HG03175 (cell line): ENCODE measurements around the gene ANK3.
"Not testable (repeated sequence)": the region's sequence is repeated elsewhere in the genome, so short reads cannot be mapped to it uniquely, and the experiment has no call there.

ENCODE experiments used
- ATAC-seq: cut with Tn5 transposase; IDR thresholded peaks from one replicate; pipeline ENCODE4 v1.9.1; 2021; ENCODE audit warnings: mild to moderate bottlenecking, moderate library complexity; ENCODE audit not compliant: unreplicated experiment

Gene ANK3

GRCh38 chr10:60311821-60312220, 77.9 kb downstream of the ANK3 start:
- no peak for ATAC-seq

GRCh38 chr10:60310740-60311139, 78.9 kb downstream of the ANK3 start:
- ATAC-seq, result no peak

GRCh38 chr10:60309891-60310290, 79.8 kb downstream of the ANK3 start:
- no peak for ATAC-seq

- ATAC-seq, result no peak
These were observed 80.3 kb downstream of the ANK3 start for GRCh38 chr10:60309371-60309770.

GRCh38 chr10:60305380-60305892, 84.2 kb downstream of the ANK3 start:
- ATAC-seq, result no peak

- ATAC-seq, result no peak
These were observed 84.8 kb downstream of the ANK3 start for GRCh38 chr10:60304829-60305379.

- no peak for ATAC-seq
These were observed 85.9 kb downstream of the ANK3 start for GRCh38 chr10:60303778-60304177.

- ATAC-seq, result no peak
These were observed 89.5 kb downstream of the ANK3 start for GRCh38 chr10:60299961-60300883.

- no peak for ATAC-seq
These were observed 90.3 kb downstream of the ANK3 start for GRCh38 chr10:60299390-60299778.

- ATAC-seq, result no peak
These were observed 91.0 kb downstream of the ANK3 start for GRCh38 chr10:60298408-60299389.

GRCh38 chr10:60296073-60296472, 93.6 kb downstream of the ANK3 start:
- ATAC-seq, result no peak

GRCh38 chr10:60295028-60295937, 94.4 kb downstream of the ANK3 start:
- ATAC-seq, result no peak

- ATAC-seq, result no peak
These were observed 96.0 kb downstream of the ANK3 start for GRCh38 chr10:60293581-60294175.

GRCh38 chr10:60292998-60293397, 96.7 kb downstream of the ANK3 start:
- no peak for ATAC-seq

- ATAC-seq, result not testable (repeated sequence)
These were observed 97.1 kb downstream of the ANK3 start for GRCh38 chr10:60292536-60292935.

- ATAC-seq, result no peak
These were observed 98.2 kb downstream of the ANK3 start for GRCh38 chr10:60291344-60291930.

GRCh38 chr10:60290558-60290957, 99.1 kb downstream of the ANK3 start:
- ATAC-seq, result no peak

- no peak for ATAC-seq
These were observed 99.9 kb downstream of the ANK3 start for GRCh38 chr10:60289800-60290199.

GRCh38 chr10:60288256-60288655, 101.4 kb downstream of the ANK3 start:
- ATAC-seq, result no peak
